Large intestine (tissue), 3 donors: Measurements from ENCODE around the gene LIPM. TPM values are rescaled to one million over a fixed set of nuclear protein-coding genes. Genes with fewer than 3 reads are reported as not detected.
A peak's percentile ranks its signal among the peaks of the same experiment; 100 is the strongest.

ENCODE experiments used
- DNase-seq, 2 donors: peaks; one replicate each; pipeline versions ENCODE4 v3.0.0 to v3.0.0-alpha.2; 2013
- H3K27ac ChIP-seq: one replicate; pipeline ENCODE4 v1.5.1; 2013; ENCODE audit warnings: low read length
- H3K27me3 ChIP-seq: 2 replicates; pipeline ENCODE4 v1.6.1; 2013; ENCODE audit warnings: low read length; ENCODE audit not compliant: control insufficient read depth, insufficient read depth
- H3K36me3 ChIP-seq: 2 replicates; pipeline ENCODE4 v1.6.1; 2013; ENCODE audit warnings: low read length; ENCODE audit not compliant: control insufficient read depth, insufficient read depth
- H3K4me1 ChIP-seq: one replicate; pipeline ENCODE4 v1.6.1; 2013; ENCODE audit warnings: low read length; ENCODE audit not compliant: control insufficient read depth, insufficient read depth
- H3K4me3 ChIP-seq: one replicate; pipeline ENCODE4 v1.5.1; 2013; ENCODE audit warnings: low read length
- H3K9me3 ChIP-seq: one replicate; pipeline ENCODE4 v1.6.1; 2013; ENCODE audit warnings: mild to moderate bottlenecking, low read depth, low read length, moderate library complexity; ENCODE audit not compliant: control insufficient read depth
- WGBS: methylation state at CpG from one replicate; pipeline ENCODE4 v1.1.5; 2013; ENCODE audit warnings: low lambda C conversion rate; ENCODE audit not compliant: insufficient coverage; 5-methylcytosine and 5-hydroxymethylcytosine counted together
- polyA plus RNA-seq: library from polyadenylated mRNA; unstranded; fragments of 120-200 nt; gene quantifications from one replicate; pipeline ENCODE4 v1.2.1, GENCODE V29; 2013

The LIPM gene
- polyA plus RNA-seq, 1 donor: 0.04 TPM

DNA sequence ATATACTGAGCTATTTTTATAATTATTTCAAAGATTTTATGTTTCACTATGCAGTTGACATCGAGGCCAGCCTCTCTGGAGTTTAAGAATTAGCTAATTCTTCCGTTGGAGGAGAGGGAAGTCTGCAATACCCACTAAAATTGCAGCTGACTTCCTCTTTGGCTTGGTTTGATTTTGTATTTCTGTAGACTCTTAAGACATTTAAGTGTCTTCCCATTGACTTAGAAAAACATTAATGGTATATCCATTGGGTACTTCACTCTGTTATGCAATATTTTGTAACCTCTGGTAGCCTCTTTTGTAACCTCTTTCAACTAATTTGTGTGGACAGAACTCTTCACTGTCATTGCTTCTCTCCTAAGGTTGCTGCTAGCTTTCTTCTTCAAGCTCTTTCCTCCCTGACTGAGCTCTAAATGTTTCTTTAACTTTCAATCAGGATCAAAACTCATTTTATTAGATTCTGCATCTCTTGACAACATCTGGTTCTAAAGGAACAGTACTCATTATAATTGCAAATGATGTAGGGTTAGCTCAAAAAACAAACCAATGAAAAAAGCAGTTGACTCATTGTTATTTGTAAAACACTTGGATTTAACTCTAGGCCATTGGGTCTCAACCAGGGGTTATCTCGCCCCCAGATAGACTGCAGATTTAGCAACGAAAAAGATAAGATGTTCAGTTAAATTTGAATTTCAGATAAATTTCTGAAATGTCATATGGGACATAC lies 50.8 kb downstream of the LIPM start:
- Histone ChIP-seq H3K27ac (no peak overlapping the region), H3K27me3 (no peaks in the 10 kb centered on the region), H3K36me3 (no peaks in the 10 kb centered on the region), H3K9me3 (no peaks in the 10 kb centered on the region), H3K4me1 (peaks cover 9% of the 10 kb centered on the region), H3K4me3 (no peak overlapping the region)
- DNase-seq: no peak
- WGBS: 75% methylated on average over 2 of the region's 4 CpGs

DNA sequence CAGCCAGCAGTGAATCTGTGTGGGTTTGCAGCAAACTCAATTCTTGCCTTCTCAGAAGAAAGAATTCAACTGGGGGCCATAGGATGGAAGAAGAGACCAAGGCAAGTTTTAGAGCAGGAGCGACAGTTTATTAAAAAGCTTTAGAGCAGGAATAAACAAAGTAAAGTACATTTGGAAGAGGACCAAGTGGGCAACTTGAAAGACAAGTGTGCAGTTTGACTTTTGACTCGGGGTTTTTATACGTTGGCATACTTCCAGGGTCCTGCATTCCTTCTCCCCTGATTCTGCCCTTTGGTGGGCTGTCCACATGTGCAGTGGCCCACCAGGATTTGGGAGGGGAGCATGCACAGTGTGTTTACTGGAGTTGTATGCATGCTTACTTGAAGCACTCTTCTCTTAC lies 52.2 kb downstream of the LIPM start:
- no peak for DNase-seq

DNA sequence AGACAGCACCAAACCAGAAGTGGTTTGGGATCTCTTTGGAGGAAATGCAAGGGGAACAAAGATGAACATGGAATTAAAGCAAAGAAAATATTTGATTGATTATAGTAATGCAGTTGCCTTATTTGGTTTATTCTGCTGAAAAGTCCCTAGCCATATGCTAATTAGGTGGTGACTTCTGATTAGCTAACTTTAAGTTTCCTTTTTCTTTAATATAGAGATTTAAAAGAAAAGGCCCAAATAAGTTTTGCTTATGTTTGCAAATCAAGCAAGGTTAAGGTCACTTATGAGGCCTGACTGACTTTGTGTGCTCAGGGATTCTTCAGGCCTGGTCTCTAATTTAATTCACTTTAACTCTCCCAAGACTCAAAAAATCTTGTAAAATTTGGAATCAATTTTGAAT lies 55.3 kb downstream of the LIPM start:
- Histone ChIP-seq H3K9me3 (no peaks in the 10 kb centered on the region), H3K27ac (peak overlapping the region; percentile 88), H3K4me3 (no peak overlapping the region), H3K27me3 (no peaks in the 10 kb centered on the region), H3K4me1 (peaks cover 14% of the 10 kb centered on the region), H3K36me3 (no peaks in the 10 kb centered on the region)
- no peak for DNase-seq

More for the DNA sequence above, 52.2 kb downstream of the LIPM start:
- Histone ChIP-seq H3K27me3 (no peaks in the 10 kb centered on the region), H3K4me1 (peaks cover 14% of the 10 kb centered on the region), H3K27ac (no peak overlapping the region), H3K36me3 (no peaks in the 10 kb centered on the region), H3K4me3 (no peak overlapping the region), H3K9me3 (no peaks in the 10 kb centered on the region)
- WGBS: 56% methylated on average over 1 of the region's 3 CpGs

DNA sequence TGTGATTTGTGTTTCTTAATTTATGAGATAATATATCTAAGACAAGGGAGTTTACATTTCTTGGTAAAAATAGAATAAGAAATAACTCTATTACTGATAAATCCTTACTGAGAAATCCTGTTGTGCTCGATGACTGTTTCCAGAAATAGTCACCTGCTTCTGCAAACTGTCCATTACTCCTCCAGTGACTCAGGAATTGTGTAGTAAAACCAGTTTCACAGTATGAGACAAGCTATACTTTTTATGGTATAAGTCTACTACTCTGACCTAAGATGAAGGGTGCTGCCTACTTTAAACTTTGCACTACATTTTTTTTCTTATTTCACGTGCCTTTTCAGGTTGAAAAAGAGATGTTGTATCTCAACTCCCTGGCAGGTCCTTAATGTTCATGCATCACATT lies 56.0 kb downstream of the LIPM start:
- peaks cover 14% of the 10 kb centered on the region for H3K4me1 ChIP-seq
- no peaks in the 10 kb centered on the region for H3K27me3 ChIP-seq
- no peak overlapping the region for H3K4me3 ChIP-seq
- H3K27ac ChIP-seq: peak overlapping the region; percentile 88
- H3K36me3 ChIP-seq: no peaks in the 10 kb centered on the region
- peak; percentile 79 to 92 for DNase-seq
- WGBS: 7% methylated on average over 2 of the region's 2 CpGs
- no peaks in the 10 kb centered on the region for H3K9me3 ChIP-seq

DNA sequence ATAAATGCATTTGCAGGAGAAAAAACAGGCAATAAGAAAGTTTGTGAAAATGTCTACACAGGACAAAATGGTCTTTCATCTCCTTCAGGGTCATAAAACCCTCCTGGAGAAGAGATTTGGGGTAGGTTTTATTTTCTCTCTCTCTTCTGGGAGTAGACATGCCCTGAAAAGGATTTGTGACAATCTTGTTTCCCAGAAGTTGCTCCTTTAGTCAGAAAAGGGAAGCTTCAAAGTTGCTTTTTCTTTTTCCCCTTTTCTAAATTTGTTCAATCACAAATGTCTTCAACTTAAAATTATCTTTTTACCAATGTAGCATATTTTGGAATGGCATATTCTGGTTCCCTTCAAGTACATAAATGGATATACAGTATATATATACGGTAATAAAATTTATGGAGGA lies 58.5 kb downstream of the LIPM start:
- DNase-seq: no peak
- Histone ChIP-seq H3K27me3 (no peaks in the 10 kb centered on the region), H3K36me3 (no peaks in the 10 kb centered on the region), H3K27ac (no peak overlapping the region), H3K4me3 (no peak overlapping the region), H3K4me1 (peaks cover 14% of the 10 kb centered on the region), H3K9me3 (no peaks in the 10 kb centered on the region)
- 10% methylated on average over 1 of the region's 1 CpG for whole genome bisulfite sequencing

DNA sequence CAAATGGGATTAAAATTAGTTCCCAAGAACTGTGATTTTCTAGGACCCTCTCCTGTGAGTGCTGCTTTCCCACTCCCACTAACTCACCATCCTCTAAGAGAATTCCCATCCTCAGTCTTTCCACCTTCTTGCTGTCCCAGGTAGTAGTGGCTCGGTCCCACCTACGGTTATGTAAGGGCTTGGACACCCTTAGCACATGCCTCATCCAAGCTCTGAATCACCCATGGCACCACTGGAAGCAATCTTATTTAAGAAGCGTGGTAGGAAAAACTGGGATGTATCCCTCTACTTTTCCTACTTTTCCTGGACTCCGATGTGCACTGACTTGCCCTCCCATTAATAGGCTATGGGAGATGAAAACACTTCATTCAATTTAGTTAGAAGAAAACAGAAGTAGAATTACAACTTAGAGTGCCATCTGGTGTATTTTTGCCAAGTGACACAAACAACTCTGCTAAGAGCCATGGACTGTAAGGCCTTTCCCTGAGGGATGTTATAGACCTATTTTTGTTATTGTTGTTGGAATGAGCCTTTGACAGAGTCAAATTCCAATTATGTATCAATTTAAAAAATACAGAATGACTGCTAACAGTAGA lies 62.8 kb downstream of the LIPM start:
- H3K9me3 ChIP-seq: no peaks in the 10 kb centered on the region
- no peak overlapping the region for H3K27ac ChIP-seq
- peak in 1 of 2 donors; percentile 44 for DNase-seq
- H3K4me1 ChIP-seq: no peaks in the 10 kb centered on the region
- H3K27me3 ChIP-seq: no peaks in the 10 kb centered on the region
- H3K36me3 ChIP-seq: no peaks in the 10 kb centered on the region
- 100% methylated on average over 3 of the region's 4 CpGs for WGBS
- no peak overlapping the region for H3K4me3 ChIP-seq

DNA sequence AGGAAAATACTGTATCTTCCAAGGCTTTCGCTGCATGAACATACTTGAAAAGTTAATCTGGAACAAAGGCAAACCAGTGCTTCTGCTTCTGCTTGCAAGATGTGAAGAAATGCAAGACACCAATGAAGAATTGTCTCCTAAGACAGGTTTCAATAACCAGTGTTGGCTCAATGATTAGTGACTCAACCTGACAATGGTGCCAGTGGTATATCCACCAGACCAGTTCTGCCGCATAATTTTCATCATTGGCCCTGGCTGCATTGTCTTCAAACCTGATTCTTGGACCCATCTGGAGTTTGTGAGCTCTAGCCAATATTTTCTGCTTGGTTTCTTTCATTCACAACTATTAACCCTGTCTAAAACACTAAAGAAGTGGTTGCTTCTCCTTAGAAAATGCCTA lies 63.9 kb downstream of the LIPM start:
- no peaks in the 10 kb centered on the region for H3K9me3 ChIP-seq
- H3K27me3 ChIP-seq: no peaks in the 10 kb centered on the region
- H3K27ac ChIP-seq: no peak overlapping the region
- no peak overlapping the region for H3K4me3 ChIP-seq
- WGBS: no CpG with 5 or more reads among the region's 2 CpGs
- H3K36me3 ChIP-seq: no peaks in the 10 kb centered on the region
- no peaks in the 10 kb centered on the region for H3K4me1 ChIP-seq
- no peak for DNase-seq

DNA sequence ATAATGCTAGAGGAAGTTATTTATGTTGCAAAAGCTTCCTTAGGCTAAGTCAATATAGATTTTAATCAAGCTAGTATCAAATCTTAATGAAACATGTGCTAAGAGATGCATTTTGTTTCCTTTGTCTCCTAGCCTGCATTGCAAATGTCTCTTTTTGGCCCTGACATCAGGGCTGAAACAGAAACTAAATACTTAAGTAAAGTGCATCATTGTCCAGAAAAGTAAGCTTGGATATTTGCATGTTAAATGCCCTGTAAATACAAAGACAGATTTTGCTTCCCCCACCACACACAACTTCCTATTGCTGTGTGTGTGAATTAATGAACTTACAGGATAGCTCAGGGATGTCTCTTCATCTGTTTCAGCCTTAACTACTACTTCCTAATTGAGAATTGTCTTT lies 67.6 kb downstream of the LIPM start:
- no peak overlapping the region for H3K27ac ChIP-seq
- no peaks in the 10 kb centered on the region for H3K36me3 ChIP-seq
- no peaks in the 10 kb centered on the region for H3K9me3 ChIP-seq
- no peak for DNase-seq
- no peaks in the 10 kb centered on the region for H3K4me1 ChIP-seq
- no peaks in the 10 kb centered on the region for H3K27me3 ChIP-seq
- no peak overlapping the region for H3K4me3 ChIP-seq

Other genes starting within 250 kb of the LIPM start
- 19.5 TPM for gene RNLS, start 219.4 kb upstream of the LIPM start, polyA plus RNA-seq
- 0.10 TPM for gene LIPJ, start 216.0 kb upstream of the LIPM start, polyA plus RNA-seq
- gene LIPF, start 138.3 kb upstream of the LIPM start, polyA plus RNA-seq: not detected
- not detected for gene LIPK, start 96.5 kb upstream of the LIPM start, polyA plus RNA-seq
- not detected for gene LIPN, start 42.7 kb upstream of the LIPM start, polyA plus RNA-seq
- 1.3 TPM for gene ANKRD22, start 49.1 kb downstream of the LIPM start, polyA plus RNA-seq
- gene STAMBPL1, start 77.5 kb downstream of the LIPM start, polyA plus RNA-seq: 25.5 TPM
- gene ACTA2, start 150.0 kb downstream of the LIPM start, polyA plus RNA-seq: 641 TPM
- gene FAS, start 188.1 kb downstream of the LIPM start, polyA plus RNA-seq: 6.9 TPM